NT2/D1 (cell line): ENCODE measurements around the gene SUSD1.
"Not testable (repeated sequence)": the region's sequence is repeated elsewhere in the genome, so short reads cannot be mapped to it uniquely, and the experiment has no call there.

Source experiments
- DNase-seq: peaks from one replicate; pipeline ENCODE4 v3.0.0-alpha.2; 2011; ENCODE audit warnings: low read depth, low spot score
- H3K27me3 ChIP-seq: 2 replicates; pipeline ENCODE4 v1.6.0; 2011; ENCODE audit warnings: mild to moderate bottlenecking; ENCODE audit not compliant: insufficient read length, insufficient read depth
- H3K36me3 ChIP-seq: 2 replicates; pipeline ENCODE4 v1.6.1; 2011; ENCODE audit warnings: mild to moderate bottlenecking, low read length, mixed read lengths; ENCODE audit not compliant: insufficient read depth, insufficient read length
- H3K4me1 ChIP-seq: 2 replicates; pipeline ENCODE4 v1.5.1; 2011; ENCODE audit not compliant: insufficient read depth, insufficient read length
- H3K4me3 ChIP-seq: 2 replicates; pipeline ENCODE4 v1.5.1; 2011; ENCODE audit warnings: low read depth; ENCODE audit not compliant: insufficient read length
- H3K9ac ChIP-seq: 2 replicates; pipeline ENCODE4 v1.6.0; 2011; ENCODE audit warnings: low read depth; ENCODE audit not compliant: insufficient read length
- H3K9me3 ChIP-seq: 2 replicates; pipeline ENCODE4 v1.5.1; 2011; ENCODE audit warnings: mild to moderate bottlenecking, low read length; ENCODE audit not compliant: insufficient read depth
- SUZ12 ChIP-seq: IDR thresholded peaks from 2 replicates; pipeline ENCODE4 v1.6.1; 2011; ENCODE audit not compliant: insufficient read length, insufficient read depth; ENCODE audit errors: extremely low read depth
- YY1 ChIP-seq: IDR thresholded peaks from 2 replicates; pipeline ENCODE4 v1.6.1; 2011; ENCODE audit not compliant: insufficient read length, insufficient read depth
- ZNF274 ChIP-seq: IDR thresholded peaks from 2 replicates; pipeline ENCODE4 v1.6.1; 2011; ENCODE audit warnings: mild to moderate bottlenecking, low read depth, low read length

The SUSD1 gene

GRCh38 chr9:112140936-112141335 is 34.2 kb downstream of the SUSD1 start:
- H3K9me3 ChIP-seq = no peaks in the 10 kb centered on the region
- H3K9ac ChIP-seq = no peak overlapping the region
- no peak overlapping the region for H3K4me3 ChIP-seq
- TF ChIP-seq SUZ12 (no peak), YY1 (no peak), ZNF274 (no peak)
- no peaks in the 10 kb centered on the region for H3K27me3 ChIP-seq
- no peaks in the 10 kb centered on the region for H3K4me1 ChIP-seq
- peaks cover 28% of the 10 kb centered on the region for H3K36me3 ChIP-seq
- no peak for DNase-seq

- DNase-seq = no peak
Measured at GRCh38 chr9:112137066-112137465, 38.0 kb downstream of the SUSD1 start.

GRCh38 chr9:112135706-112136105 is 39.4 kb downstream of the SUSD1 start:
- no peak for DNase-seq
- Histone ChIP-seq H3K4me3 (no peak overlapping the region), H3K27me3 (no peaks in the 10 kb centered on the region), H3K9ac (no peak overlapping the region), H3K36me3 (peaks cover 12% of the 10 kb centered on the region), H3K4me1 (no peaks in the 10 kb centered on the region), H3K9me3 (no peaks in the 10 kb centered on the region)
- TF ChIP-seq ZNF274 (no peak), YY1 (no peak), SUZ12 (no peak)

More at GRCh38 chr9:112137066-112137465, 38.0 kb downstream of the SUSD1 start:
- H3K9me3 ChIP-seq = no peaks in the 10 kb centered on the region
- TF ChIP-seq ZNF274 (no peak), YY1 (no peak), SUZ12 (no peak)
- no peak overlapping the region for H3K9ac ChIP-seq
- H3K36me3 ChIP-seq = peaks cover 23% of the 10 kb centered on the region
- no peaks in the 10 kb centered on the region for H3K4me1 ChIP-seq
- H3K4me3 ChIP-seq = no peak overlapping the region
- H3K27me3 ChIP-seq = no peaks in the 10 kb centered on the region

GRCh38 chr9:112133806-112134205 is 41.3 kb downstream of the SUSD1 start:
- not testable (repeated sequence) for H3K9me3 ChIP-seq, H3K27me3 ChIP-seq, DNase-seq, H3K36me3 ChIP-seq, H3K4me3 ChIP-seq, H3K9ac ChIP-seq, H3K4me1 ChIP-seq

- Histone ChIP-seq H3K9ac (no peak overlapping the region), H3K4me3 (no peak overlapping the region), H3K9me3 (no peaks in the 10 kb centered on the region), H3K27me3 (no peaks in the 10 kb centered on the region), H3K4me1 (no peaks in the 10 kb centered on the region), H3K36me3 (peaks cover 5% of the 10 kb centered on the region)
- TF ChIP-seq ZNF274 = no peak
- no peak for TF ChIP-seq SUZ12
- TF ChIP-seq YY1 = no peak
- DNase-seq = no peak
Measured at GRCh38 chr9:112132356-112132755, 42.7 kb downstream of the SUSD1 start.

- Histone ChIP-seq H3K9me3 (no peaks in the 10 kb centered on the region), H3K4me1 (no peaks in the 10 kb centered on the region), H3K4me3 (no peak overlapping the region), H3K36me3 (no peaks in the 10 kb centered on the region), H3K27me3 (no peaks in the 10 kb centered on the region), H3K9ac (no peak overlapping the region)
- DNase-seq = no peak
- TF ChIP-seq ZNF274 (no peak), SUZ12 (no peak), YY1 (no peak)
Measured at GRCh38 chr9:112130997-112131396, 44.1 kb downstream of the SUSD1 start.

- DNase-seq = no peak
- no peak overlapping the region for H3K4me3 ChIP-seq
- no peaks in the 10 kb centered on the region for H3K9me3 ChIP-seq
- no peaks in the 10 kb centered on the region for H3K27me3 ChIP-seq
- no peak overlapping the region for H3K9ac ChIP-seq
- TF ChIP-seq SUZ12 = no peak
- TF ChIP-seq YY1 = no peak
- no peaks in the 10 kb centered on the region for H3K4me1 ChIP-seq
- no peaks in the 10 kb centered on the region for H3K36me3 ChIP-seq
Measured at GRCh38 chr9:112130347-112130746, 44.8 kb downstream of the SUSD1 start.

GRCh38 chr9:112129246-112129645 is 45.9 kb downstream of the SUSD1 start:
- no peak for TF ChIP-seq YY1
- TF ChIP-seq SUZ12 = no peak
- no peak for TF ChIP-seq ZNF274
- Histone ChIP-seq H3K4me1 (no peaks in the 10 kb centered on the region), H3K27me3 (no peaks in the 10 kb centered on the region), H3K9me3 (no peaks in the 10 kb centered on the region), H3K36me3 (no peaks in the 10 kb centered on the region), H3K9ac (no peak overlapping the region), H3K4me3 (no peak overlapping the region)
- DNase-seq = no peak

- not testable (repeated sequence) for DNase-seq
Measured at GRCh38 chr9:112128399-112128798, 46.7 kb downstream of the SUSD1 start.

More at GRCh38 chr9:112128399-112128798, 46.7 kb downstream of the SUSD1 start:
- not testable (repeated sequence) for H3K36me3 ChIP-seq, H3K9ac ChIP-seq, H3K27me3 ChIP-seq, H3K4me3 ChIP-seq, H3K4me1 ChIP-seq, H3K9me3 ChIP-seq
